Mesenteric fat pad (tissue), 1 donor: Measurements from ENCODE around the gene TBL1Y. TPM values are rescaled to one million over a fixed set of nuclear protein-coding genes. Genes with fewer than 3 reads are reported as not detected.
"Not testable (repeated sequence)": the region's sequence is repeated elsewhere in the genome, so short reads cannot be mapped to it uniquely, and the experiment has no call there.

Experiments used
- DNase-seq: peaks from one replicate; pipeline ENCODE4 v3.0.0-alpha.2; 2020; ENCODE audit warnings: low spot score
- long read RNA-seq: library from polyadenylated mRNA; unstranded; transcript quantifications from one replicate; pipeline ENCODE4 v2.0.0, GENCODE V29; 2020
- total RNA-seq: library from RNA; stranded (reverse); fragmentation: NEBNext Ultra II Directional; extraction: Animal tissue kit (Norgen Biotek cat#: 25700); gene quantifications from one replicate; pipeline ENCODE4 v1.2.1, GENCODE V29; 2021
- donor health status: DM: yes; HTN: yes; CAD: no.

Gene TBL1Y
- not detected for total RNA-seq
- long read RNA-seq = 0 reads

DNA sequence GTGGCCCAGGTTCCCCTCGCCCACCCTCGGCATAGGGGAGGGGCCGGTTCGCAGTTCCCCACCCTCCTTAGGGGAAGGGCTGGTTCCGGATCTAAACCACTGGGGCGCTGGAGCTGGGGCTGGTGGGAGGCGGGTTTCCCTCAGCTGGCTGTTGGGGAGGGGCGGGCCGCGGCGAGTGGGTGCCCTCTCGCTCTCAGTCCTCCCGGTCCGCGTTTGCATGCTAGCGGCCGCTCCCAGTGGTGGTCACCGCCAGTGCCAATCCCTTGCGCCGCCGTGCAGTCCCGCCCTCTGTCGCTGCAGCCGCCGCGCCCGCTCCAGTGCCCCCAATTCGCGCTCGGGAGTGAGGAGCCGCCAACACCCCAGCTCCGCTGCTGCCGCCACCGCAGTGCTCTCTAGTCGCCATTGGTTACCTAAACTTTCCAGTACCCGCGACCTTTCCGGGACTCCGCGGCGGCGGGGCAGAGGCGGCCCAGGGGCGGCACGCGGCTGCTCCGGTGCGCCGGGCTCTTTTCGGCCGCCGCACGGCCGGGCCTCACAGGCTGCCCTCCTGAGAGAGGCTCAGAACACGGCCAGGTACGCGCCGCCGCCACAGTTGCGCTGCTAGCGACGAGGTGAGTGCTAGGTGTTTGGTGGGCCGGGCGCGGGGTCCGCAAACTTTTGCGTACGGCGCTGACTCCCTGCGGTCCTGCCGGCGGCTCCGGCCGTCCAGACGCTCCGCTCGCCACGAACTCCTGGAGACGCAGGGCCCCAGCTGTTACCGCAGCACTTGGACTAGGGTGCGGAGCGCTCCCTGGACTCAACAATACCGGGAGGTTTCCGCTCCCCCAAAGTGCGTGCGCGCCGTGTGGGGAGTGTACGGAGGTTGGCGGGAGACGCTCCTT, at the start of gene TBL1Y:
TSS of gene TBL1Y (plus strand) at position 326 of the 881 bp plus-strand sequence. CDS start 114,388 bp downstream, outside the sequence.
- no peak for DNase-seq

DNA sequence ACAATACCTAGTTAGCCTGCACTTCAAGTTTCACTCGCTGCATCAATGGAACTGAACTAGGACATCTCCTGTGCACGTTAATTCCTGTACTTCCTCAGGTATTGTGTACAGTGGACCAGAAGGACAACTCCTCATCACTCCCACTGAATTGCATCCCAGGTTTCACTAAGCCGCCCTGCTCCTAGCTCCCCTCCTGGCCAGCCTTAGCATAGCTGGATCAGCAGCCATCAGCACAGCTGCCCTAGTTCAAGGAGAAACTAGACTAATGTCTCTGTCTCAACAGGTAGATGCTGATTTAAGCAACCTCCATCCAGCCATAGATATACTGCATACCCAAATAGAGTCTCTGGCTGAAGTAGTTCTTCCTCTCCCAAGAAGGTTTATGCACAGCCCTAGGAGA, 16.0 kb upstream of the TBL1Y start:
- DNase-seq = no peak

DNA sequence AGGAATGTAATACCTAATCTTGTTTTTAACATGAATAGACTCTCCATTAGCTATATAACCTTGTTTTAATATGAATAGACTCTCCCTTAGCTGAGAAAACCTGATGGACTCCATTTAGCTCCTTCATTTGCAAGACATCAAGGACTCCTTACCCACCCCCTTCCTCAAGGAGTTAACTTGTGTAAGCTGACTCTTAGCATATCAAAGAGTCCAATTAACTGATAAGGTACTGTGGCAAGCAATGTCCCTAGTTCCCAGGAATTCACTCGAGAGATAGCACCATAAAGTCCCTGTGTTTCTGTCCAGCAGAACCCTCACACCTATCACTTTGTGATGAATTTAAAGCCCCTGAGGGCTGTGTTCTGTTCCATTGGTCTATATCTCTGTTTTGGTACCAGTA, 15.3 kb upstream of the TBL1Y start:
- no peak for DNase-seq

DNA sequence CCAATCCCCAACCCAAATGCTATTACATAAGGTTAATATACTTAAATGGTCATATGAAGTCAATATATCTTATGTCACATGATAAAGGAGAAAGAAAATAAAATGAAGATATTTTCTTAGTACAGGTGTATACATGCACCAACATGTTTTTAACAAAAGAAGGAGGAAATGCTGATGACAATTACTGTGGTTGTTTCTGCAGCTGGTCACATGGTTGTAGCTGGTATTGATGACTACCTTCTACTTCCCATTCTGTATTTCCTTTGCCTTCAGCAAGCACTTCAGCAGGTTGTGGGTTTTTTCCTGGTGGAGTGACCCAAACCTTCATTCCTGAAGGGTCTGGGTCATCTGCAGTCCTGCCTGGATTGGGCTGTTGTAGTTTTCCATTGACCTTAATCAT, 8.4 kb upstream of the TBL1Y start:
- DNase-seq = not testable (repeated sequence)

DNA sequence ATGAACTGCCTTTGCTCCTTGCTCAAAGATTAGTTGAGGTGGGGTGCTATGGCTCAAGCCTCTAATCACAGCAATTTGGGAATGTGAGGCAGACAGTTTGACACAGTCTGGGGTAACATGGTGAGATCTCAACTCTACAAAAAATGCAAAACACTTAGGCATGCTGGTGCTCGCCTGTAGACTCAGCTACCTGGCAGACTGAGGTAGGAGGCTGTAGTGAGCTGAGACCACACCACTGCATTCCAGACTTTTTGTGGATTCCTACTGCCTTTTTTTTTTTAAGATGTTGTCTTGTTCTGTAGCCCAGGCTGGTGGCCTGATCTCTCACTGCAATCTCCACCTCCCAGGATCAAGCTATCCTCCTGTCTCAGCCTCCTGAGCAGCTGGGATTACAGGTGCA, 2.9 kb upstream of the TBL1Y start:
- no peak for DNase-seq

DNA sequence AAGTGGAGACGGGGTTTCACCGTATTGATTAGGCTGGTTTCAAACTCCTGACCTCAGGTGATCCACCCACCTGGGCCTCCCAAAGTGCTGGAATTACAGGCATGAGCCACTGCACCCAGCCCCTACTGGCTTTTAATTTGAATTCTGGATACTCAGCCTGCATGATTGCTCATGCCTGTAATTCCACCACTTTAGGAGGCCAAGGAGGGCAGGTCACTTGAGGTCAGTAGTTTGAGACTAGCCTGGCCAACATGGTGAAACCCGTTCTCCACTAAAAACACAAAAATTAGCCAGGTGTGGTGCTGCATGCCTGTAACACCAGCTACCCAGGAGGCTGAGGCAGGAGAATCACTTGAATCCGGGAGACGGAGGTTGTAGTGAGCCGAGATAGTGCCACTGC, 2.5 kb upstream of the TBL1Y start:
- DNase-seq = not testable (repeated sequence)

DNA sequence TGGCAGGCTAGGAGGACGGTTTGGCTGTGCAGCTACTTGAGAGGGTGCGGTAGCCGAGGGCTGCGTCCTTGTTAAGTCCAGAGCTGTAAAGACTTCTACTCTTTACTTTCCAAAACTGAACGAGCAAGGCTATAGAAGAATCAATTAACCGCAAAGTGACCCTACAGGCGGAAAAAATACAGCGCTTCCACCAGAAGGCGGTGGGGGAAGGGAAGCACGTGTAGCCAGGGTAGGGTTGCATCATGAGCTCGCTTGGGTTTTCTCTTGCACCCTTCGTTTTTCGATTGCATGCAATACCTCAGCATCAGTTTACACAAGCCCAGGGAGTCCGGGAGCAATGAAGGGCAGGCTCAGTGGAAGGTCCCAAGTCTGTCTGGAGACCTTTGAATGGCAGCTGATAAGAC, 1.4 kb upstream of the TBL1Y start:
- DNase-seq = no peak

DNA sequence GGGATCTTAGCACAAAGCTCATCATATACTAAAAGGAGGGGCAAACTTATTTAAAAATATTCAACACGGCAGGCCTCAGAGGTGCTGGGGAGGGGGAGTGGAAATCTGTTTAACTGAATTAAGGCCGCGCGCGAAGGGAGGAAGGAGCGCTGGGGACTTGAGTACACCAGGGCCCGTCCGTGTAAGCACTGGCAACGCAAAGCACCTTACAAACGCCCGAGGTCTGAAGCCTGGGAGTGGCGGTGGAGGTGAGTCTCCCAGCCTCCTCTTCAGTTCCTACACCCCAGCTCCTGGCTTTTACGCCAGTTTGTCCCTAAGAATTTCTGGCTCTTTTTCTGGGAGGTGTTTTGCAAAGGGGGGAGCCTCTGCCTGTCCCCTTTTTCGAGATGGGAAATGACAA, 641 bp upstream of the TBL1Y start:
- DNase-seq = no peak

DNA sequence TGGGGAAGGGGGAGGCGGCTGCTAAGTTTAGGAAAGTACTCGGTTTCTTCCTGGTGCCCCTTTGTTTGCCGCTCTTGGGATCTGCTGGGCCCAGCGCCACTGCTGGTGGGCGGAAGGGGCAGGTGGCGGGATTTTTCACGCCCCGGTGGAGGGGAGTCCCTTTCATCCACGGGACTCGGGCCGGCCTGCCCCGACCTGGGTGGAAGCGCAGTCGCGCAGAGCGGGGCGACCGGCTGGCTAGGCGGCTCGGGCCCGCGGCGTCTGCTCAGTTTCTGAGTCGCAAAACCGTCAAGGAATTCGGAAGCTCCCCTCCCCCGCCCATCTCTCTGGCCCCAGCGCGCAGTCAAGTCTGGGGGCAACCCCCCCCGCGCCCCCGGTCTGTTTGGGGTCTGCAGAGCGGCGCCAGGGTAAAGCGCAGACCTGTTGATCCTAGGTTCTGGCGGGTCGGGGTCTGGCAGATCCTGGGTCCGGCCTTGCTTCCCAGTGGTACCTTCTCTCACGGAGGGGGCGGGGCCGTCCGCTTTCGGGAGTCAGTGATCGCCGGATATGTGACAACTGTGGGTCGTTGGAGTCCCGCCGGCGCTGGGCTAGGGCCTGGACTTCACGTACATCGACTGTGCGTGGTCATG, 870 bp downstream of the TBL1Y start, which contains the start of gene AMELY:
TSS of gene AMELY (minus strand) at position 500 of the 629 bp plus-strand sequence. CDS start 39,144 bp downstream, outside the sequence.
- no peak for DNase-seq

DNA sequence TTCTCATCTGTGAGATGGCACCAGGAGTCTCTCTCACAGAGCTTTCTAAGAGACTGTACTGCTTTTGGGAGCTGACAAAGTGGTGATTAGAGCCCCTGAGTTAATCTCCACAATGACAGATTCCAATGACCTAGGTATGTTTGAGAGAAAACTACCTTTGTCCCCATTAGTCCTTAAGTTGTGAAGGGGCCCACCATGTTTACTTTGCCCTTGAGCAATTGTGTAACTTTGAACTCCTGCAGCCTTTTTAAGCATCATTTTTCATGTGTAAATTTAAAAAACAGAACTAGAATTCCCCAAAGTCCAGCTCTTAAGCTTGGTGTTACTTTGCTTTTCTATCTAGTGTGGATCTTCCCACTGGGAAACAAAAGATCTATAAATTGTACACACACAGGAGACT, 2.9 kb downstream of the TBL1Y start:
- no peak for DNase-seq

DNA sequence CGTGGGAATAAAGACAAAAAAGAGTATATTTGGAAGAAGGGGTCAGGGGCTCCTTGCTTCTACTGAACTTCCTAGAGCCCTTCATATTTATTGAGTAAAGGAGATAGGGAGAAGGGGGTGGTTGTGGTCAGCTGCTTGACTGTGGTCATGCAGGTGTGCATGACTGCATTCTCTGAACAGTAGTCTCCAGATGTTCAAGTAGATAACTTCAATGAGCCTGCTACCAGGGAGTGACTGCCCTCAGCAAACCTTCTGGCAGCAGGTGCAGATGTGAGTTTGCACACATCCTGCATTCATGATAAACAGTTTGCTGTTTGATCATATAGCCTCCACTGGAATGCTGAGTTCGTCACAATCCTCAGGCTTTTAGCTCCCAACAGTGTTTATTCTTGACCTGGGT, 10.6 kb downstream of the TBL1Y start:
- DNase-seq = no peak

DNA sequence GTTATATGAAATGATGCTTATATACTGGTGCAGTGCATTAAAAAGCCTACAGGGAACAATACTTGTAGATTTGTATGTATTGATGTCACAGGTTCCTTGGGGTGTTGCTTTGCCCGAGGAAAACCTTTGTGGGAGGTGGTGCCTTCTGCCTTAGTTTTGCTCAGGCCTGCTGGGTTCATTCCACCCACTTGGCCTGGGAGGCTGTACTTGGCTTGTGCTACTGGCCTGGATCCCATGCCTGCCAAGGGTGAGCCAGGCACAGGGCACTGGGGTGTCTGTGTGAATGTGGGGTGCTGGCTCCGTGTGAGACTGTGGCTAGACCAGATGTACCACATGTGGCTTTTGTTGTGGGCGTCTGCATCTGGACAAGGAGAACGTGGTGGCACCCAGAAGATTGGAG, 17.8 kb downstream of the TBL1Y start:
- DNase-seq = no peak

DNA sequence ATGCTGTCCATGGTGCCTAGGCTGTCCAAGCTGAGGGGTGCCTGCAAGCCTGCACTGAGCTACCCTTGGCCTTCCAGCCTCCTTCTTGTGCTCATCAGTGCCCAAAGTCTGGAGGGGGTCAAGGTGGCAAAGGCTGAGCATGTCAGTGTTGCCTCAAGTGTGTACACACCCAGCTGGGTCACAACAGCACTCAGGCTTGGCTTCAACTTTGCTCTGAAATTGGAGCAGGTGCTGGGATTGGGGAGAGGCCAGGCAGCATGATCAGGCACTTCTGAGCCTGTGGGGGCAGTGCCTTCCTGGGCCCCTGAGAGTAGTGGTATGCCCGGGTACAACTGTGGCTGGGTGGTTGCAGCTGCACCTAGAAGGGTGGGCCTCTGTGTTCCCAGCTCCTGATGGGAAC, 18.7 kb downstream of the TBL1Y start:
- DNase-seq = no peak

DNA sequence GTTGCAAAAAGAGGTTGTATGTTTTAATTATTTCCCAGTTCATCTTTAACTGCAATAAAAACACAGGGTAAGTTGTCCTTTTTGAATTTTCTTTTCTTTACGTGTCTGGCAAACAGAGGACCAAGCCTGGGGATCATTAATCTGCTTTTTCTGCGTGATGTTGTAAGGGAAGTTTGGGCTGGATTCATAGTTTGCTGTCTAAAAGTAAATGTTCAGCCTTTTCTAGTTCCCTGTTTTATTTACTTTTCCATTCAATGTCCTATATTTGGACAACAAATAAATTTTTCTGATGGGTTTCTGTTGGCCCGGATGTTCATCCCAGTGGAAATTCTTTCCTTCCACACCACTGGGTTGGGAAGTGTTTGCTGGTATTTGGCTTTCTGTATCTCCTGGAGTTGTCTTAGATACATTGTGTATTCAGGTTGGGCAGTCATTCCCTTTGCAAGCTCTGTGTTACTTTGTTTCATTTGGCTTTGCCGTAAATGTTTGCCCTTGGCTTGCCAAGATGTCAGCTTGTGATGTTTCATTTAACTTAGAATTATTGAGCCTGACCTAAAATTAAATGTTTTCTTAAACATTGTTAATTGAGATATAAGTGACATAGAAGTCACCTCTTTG, 21.4 kb downstream of the TBL1Y start:
- DNase-seq = no peak

DNA sequence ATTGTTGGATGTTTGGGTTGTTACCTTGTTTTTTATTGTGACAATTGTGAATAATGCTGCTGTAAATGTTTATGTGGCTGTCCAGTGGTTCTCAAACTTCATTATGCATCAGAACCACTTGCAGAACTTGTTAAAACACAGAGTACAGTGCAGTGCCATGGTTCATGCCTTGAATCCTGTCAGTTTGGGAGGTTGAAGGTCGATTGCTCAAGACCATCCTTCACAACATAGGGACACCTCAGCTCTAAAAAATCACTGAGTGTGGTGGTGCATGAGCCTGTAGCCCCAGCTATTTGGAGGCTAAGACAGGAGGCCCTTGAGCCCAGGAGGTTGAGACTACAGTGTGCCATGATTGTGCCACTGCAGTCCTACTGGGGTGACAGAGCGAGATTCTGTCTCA, 25.0 kb downstream of the TBL1Y start:
- no peak for DNase-seq

DNA sequence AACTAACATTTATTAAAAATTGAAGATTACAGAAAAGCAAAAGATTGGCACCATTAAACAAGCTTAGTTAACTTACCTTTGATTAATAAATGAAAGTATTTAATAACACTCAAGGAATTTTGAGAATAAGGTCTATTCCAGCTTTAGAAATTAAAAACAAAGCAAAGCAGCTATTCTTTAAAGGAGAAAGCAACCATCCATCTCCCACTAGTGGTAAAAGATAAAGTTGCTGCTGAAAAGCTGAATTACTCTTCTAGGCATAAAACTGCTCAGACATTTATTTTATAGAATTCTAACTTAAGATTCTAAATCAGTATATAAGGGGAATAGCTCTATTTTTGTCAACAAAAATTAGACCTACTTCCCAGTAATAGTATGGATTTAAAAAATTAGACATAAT, 37.2 kb downstream of the TBL1Y start:
- no peak for DNase-seq

DNA sequence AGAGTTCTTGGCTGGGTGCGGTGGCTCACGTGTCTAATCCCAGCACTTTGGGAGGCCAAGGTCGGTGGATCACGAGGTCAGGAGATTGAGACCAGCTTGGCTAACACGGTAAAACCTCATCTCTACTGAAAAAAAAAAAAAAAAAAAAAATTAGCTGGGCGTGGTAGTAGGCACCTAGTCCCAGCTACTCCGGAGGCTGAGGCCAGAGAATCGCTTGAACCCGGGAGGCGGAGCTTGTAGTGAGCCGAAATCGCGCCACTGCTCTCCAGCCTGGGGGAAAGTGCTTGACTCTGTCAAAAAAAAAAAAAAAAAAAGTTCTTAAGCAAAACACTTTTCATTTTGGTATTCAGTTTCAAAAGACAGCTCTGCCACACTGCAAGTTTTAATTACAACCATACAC, 37.9 kb downstream of the TBL1Y start:
- no peak for DNase-seq

DNA sequence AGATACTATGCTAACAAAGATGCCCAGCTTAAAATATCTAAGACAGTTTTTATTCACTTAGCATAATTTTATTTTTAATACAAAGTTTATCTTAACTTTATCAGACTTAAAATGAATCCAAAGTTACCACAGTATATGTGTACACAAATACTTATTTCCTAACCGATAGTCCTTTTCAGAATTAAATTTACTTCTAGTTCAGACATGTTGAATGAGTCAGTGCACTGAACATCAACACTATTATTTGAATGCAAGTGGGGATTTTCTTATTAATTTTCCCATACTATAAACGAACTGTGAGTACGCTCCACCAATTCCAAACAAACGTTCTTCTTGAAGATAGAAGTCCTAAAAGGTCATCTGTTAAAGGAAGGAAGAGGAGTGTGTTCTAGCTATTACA, 39.5 kb downstream of the TBL1Y start:
- no peak for DNase-seq

DNA sequence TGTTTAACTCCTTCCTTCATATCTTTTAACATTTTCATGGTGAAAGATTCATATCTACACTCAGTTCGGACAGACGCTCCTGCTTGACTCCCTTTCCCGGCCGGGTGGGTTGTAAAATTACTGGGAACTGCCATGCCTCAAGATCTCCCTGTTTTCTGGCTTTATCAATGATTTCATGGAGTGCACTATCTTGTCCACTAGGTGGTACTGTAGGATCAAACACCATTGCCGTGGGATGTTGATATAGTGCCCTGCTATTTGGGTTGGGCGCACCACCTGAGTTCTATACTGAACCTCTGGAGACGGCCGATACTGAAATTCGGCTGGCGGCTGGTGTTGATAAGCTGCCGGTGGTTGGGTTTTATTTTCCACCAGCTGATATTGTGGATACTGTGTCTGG, 54.2 kb downstream of the TBL1Y start:
- no peak for DNase-seq

DNA sequence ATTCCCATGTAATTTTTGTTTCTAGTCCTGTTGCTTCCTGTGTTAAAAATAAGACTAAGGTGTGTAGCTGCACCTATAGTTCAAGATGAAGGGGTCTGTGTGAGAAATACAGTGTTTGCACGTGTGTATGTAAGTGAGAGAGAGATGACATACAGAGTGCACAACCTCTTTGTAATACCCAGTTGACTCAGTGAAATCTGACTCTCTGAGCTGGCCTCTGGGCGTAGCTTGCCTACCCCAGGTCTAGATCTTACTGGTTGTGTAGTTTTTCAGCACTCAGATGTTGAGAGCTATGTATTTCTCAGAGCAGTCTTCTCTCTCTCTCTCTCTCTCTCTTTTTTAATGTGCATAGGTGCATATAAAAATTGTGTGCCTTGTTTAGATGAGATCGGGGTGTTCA, 56.0 kb downstream of the TBL1Y start:
- DNase-seq = no peak

DNA sequence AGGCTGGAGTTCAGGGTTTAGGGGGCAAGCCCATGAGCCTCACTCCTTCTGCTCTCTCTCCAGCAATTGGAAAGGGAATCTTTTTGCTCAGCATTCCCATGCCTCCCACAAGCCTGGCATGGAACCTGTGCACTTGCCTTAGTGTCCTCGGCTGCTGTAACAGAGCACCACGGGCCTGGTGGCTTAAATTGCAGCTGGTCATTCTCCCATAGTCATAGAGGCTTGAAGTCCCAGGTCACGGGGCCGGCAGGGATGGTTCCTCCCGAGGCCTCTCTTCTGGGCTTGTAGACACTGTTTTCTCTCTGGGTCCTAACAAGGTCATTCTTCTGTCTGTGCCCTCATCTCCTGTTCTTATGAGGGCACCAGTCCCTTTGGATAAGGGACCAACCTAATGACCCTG, 57.2 kb downstream of the TBL1Y start:
- no peak for DNase-seq

DNA sequence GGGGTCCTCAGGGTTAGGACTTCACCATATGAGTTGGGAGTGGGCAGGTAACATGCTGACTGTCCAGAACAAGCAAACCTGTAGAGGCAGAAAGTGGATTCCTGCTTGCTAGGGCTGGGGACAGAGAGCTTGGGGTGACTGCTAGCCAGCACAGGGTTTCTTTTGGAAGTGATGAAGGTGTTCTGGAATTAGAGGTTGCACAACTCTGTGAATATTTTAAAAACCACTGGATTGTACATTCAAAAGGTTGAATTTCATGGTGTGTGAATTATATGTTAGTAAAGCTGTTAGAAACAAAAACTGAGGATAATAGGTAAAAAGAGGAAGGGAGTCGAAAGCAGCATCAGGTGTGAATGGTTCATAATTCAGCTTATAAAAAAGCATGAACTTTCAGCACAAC, 57.7 kb downstream of the TBL1Y start:
- DNase-seq = no peak
